HepG2 (cell line): ENCODE measurements around the gene LGR6. TPM values are rescaled to one million over a fixed set of nuclear protein-coding genes. Genes with fewer than 3 reads are reported as not detected.

Source experiments
- ARNT ChIP-seq: fragments of 450-650 bp; IDR thresholded peaks from 2 replicates; pipeline ENCODE4 v1.6.1; 2017
- CCAR2 ChIP-seq: fragments of 200-400 bp; formaldehyde crosslinking; optimal IDR thresholded peaks from 2 replicates; pipeline ENCODE3; 2018; ENCODE audit warnings: low read depth, mild to moderate bottlenecking, low read length, moderate library complexity
- CERS6 ChIP-seq: sonication (generic); formaldehyde crosslinking; IDR thresholded peaks from 2 replicates; pipeline ENCODE4 v1.5.0; 2020; ENCODE audit warnings: missing genetic modification reagents
- FOXJ3 ChIP-seq: sonication (generic); formaldehyde crosslinking; IDR thresholded peaks from 2 replicates; pipeline ENCODE4 v1.4.0; 2020; ENCODE audit warnings: missing genetic modification reagents, mild to moderate bottlenecking, borderline replicate concordance
- KDM5B ChIP-seq: sonication (generic); formaldehyde crosslinking; IDR thresholded peaks from 2 replicates; pipeline ENCODE4 v1.4.0; 2020; ENCODE audit warnings: missing genetic modification reagents, mild to moderate bottlenecking, borderline replicate concordance
- MATR3 ChIP-seq: sonication (generic); formaldehyde crosslinking; IDR thresholded peaks from 2 replicates; pipeline ENCODE4 v1.4.0; 2020; ENCODE audit warnings: missing genetic modification reagents
- NFAT5 ChIP-seq: sonication (generic); formaldehyde crosslinking; IDR thresholded peaks from 2 replicates; pipeline ENCODE4 v1.4.0; 2020; ENCODE audit warnings: missing genetic modification reagents
- NFE2 ChIP-seq: sonication (generic); formaldehyde crosslinking; IDR thresholded peaks from 2 replicates; pipeline ENCODE4 v1.4.0; 2020; ENCODE audit warnings: missing genetic modification reagents
- SMARCC2 ChIP-seq: fragments of 450-650 bp; IDR thresholded peaks from 2 replicates; pipeline ENCODE4 v1.6.1; 2017; ENCODE audit warnings: antibody characterized with exemption, mild to moderate bottlenecking
- SOX6 ChIP-seq, 2 experiments: fragments of 450-650 bp in 1 of 2; sonication (generic) in 1 of 2; formaldehyde crosslinking in 1 of 2; IDR thresholded peaks; 2 replicates each; pipeline versions ENCODE4 v1.4.0 to v1.6.1; 2017 to 2020; ENCODE audit warnings: antibody characterized with exemption in 1 of 2, mild to moderate bottlenecking in 1 of 2, missing genetic modification reagents in 1 of 2
- STAT6 ChIP-seq: sonication (generic); formaldehyde crosslinking; IDR thresholded peaks from 2 replicates; pipeline ENCODE4 v1.4.0; 2020; ENCODE audit warnings: missing genetic modification reagents, mild to moderate bottlenecking, borderline replicate concordance
- ZNF235 ChIP-seq: sonication (generic); formaldehyde crosslinking; IDR thresholded peaks from 2 replicates; pipeline ENCODE4 v1.8.1; 2023; ENCODE audit warnings: mild to moderate bottlenecking, missing genetic modification reagents, borderline replicate concordance
- ZNF543 ChIP-seq: sonication (generic); formaldehyde crosslinking; IDR thresholded peaks from 2 replicates; pipeline ENCODE4 v1.4.0; 2020; ENCODE audit warnings: mild to moderate bottlenecking, missing genetic modification reagents
- ZNF589 ChIP-seq: sonication (generic); formaldehyde crosslinking; conservative IDR thresholded peaks from 2 replicates; pipeline ENCODE4 v1.8.0; 2022; ENCODE audit warnings: mild to moderate bottlenecking, moderate library complexity, missing genetic modification reagents
- ZNF598 ChIP-seq: sonication (generic); formaldehyde crosslinking; IDR thresholded peaks from 2 replicates; pipeline ENCODE4 v1.5.1; 2020; ENCODE audit warnings: mild to moderate bottlenecking, missing genetic modification reagents, borderline replicate concordance
- ZXDC ChIP-seq: sonication (generic); formaldehyde crosslinking; IDR thresholded peaks from 2 replicates; pipeline ENCODE4 v1.5.0; 2020; ENCODE audit warnings: mild to moderate bottlenecking, missing genetic modification reagents
- polyA plus RNA-seq, 8 experiments: library from polyadenylated mRNA; depleted of rRNA in 3 of 8; stranded (reverse) in 7 of 8; unstranded in 1 of 8; fragments of >200 nt; fragmentation: Illumina TruSeq in 4 of 8; extraction: Trizol in 4 of 8; gene quantifications; 2 replicates each; pipeline versions ENCODE4 v1.2.1 to v1.2.3, GENCODE V29; 2011 to 2016; ENCODE audit warnings: low read depth in 4 of 8, missing spikeins in 1 of 8, mixed read lengths in 1 of 8; ENCODE audit not compliant: insufficient read depth in 1 of 8
- total RNA-seq, 5 experiments: library from RNA; depleted of rRNA; stranded (reverse); fragments of >200 nt; fragmentation: Illumina TruSeq; extraction: Trizol; gene quantifications; 2 replicates each; pipeline ENCODE4 v1.2.3, GENCODE V29; 2016; ENCODE audit warnings: low read depth in 1 of 5

The LGR6 gene
- total and polyA plus RNA-seq, 2 of the 13 experiments (the other 11 are each of a cell fraction or from before 2014, with no cell fraction given), result 0.07 TPM; not detected in 1

- TF ChIP-seq MATR3 (CRISPR knock-in tag) (no peak), CERS6 (CRISPR knock-in tag) (no peak), STAT6 (CRISPR knock-in tag) (no peak), ZXDC (CRISPR knock-in tag) (no peak; the same call in 1 of the 2 replicates), ZNF543 (CRISPR knock-in tag) (no peak), ZNF235 (0 out of 2 replicates have a peak, but pooled peaks have one; percentile 55), NFAT5 (CRISPR knock-in tag) (0 out of 2 replicates have a peak, but pooled peaks have one; percentile 21), SMARCC2 (no peak), ZNF589 (CRISPR knock-in tag) (no peak), NFE2 (no peak), ZNF598 (CRISPR knock-in tag) (0 out of 2 replicates have a peak, but pooled peaks have one; percentile 45), FOXJ3 (CRISPR knock-in tag) (peak; percentile 22; the same call in 1 of the 2 replicates), ARNT (no peak), CCAR2 (no peak), KDM5B (peak; percentile 36; the same call in 1 of the 2 replicates), SOX6 (IDR thresholded peaks at IDR 0.05) (no peak), SOX6 (CRISPR knock-in tag; IDR thresholded peaks at IDR 0.05) (peak; percentile 73; the same call in 1 of the 2 replicates)
Observed at GRCh38 chr1:202189001-202189790, 4.4 kb upstream of the LGR6 start (continued).
